ENCODE results near the gene RAPSN. TPM values are rescaled to one million over a fixed set of nuclear protein-coding genes. Genes with fewer than 3 reads are reported as not detected.
A peak's percentile ranks its signal among the peaks of the same experiment; 100 is the strongest.

Gene RAPSN
- polyA plus RNA-seq, 3 donors = 1.2 TPM; not detected in 2

- Histone ChIP-seq H3K4me3 (replicated peaks in 1 of 3; ENCODE audit: low read depth in 2 of 3, low read length in 3 of 3) (no peak overlapping the region), H3K9ac (ENCODE audit: insufficient read depth, low read length, poor library complexity, severe bottlenecking) (no peak overlapping the region), H4K20me1 (ENCODE audit: insufficient read depth, low read length) (no peaks in the 10 kb centered on the region), H3K9me3 (replicated peaks in 1 of 2; ENCODE audit: control insufficient read depth in 1 of 2, insufficient read depth in 1 of 2, low read length in 2 of 2) (no peaks in the 10 kb centered on the region), H2AFZ (ENCODE audit: insufficient read depth, low read depth, low read length, poor library complexity, severe bottlenecking) (no peak overlapping the region), H3K79me2 (ENCODE audit: insufficient read depth, low read length) (peaks cover 1% of the 10 kb centered on the region), H3K36me3 (replicated peaks in 1 of 2; ENCODE audit: control insufficient read depth in 1 of 2, insufficient read depth in 2 of 2, low read length in 2 of 2) (peaks cover 61 to 89% of the 10 kb centered on the region in 2 donors), H3K4me2 (replicated peaks; ENCODE audit: extremely low read depth, low read length, poor library complexity, severe bottlenecking) (no peak overlapping the region), H3K27me3 (ENCODE audit: control insufficient read depth in 2 of 2, insufficient read depth in 2 of 2, low read length in 2 of 2) (no peaks in the 10 kb centered on the region), H3K27ac (ENCODE audit: low read depth in 1 of 2, low read length in 2 of 2) (peak overlapping the region in 1 of 2 donors; percentile 3), H3K4me1 (ENCODE audit: control insufficient read depth in 1 of 2, insufficient read depth in 2 of 2, low read length in 2 of 2) (no peaks in the 10 kb centered on the region)
- no peak for TF ChIP-seq CTCF (IDR thresholded peaks at IDR 0.05)
- Mint-ChIP-seq H3K36me3 (peaks cover 65 to 88% of the 10 kb centered on the region in 2 donors), H3K9me3 (peaks cover 0 to 5% (median 0%) of the 10 kb centered on the region in 7 donors), H3K4me1 (peaks cover 7% of the 10 kb centered on the region), H3K27ac (peak overlapping the region in 4 of 7 donors; percentile 38 to 45 (median 42)), H3K27me3 (ENCODE audit: low read depth in 3 of 3) (peaks cover 0 to 3% (median 3%) of the 10 kb centered on the region in 3 donors), H3K4me3 (no peak overlapping the region)
- DNase-seq = no peak
- WGBS (ENCODE audit: insufficient coverage) = 96% methylated on average over 20 of the region's 23 CpGs
- intact Hi-C loops (cut with micrococcal nuclease) = no loop called here
These were observed 30.3 kb downstream of the RAPSN start for GRCh38 chr11:47418454-47419259.

GRCh38 chr11:47417712-47418111 lies 31.2 kb downstream of the RAPSN start:
- TF ChIP-seq CTCF (IDR thresholded peaks at IDR 0.05) = no peak
- H3K4me3 ChIP-seq (replicated peaks in 1 of 3; ENCODE audit: low read depth in 2 of 3, low read length in 3 of 3) = no peak overlapping the region
- H2AFZ ChIP-seq (ENCODE audit: insufficient read depth, low read depth, low read length, poor library complexity, severe bottlenecking) = no peak overlapping the region
- H3K4me1 ChIP-seq (ENCODE audit: control insufficient read depth in 1 of 2, insufficient read depth in 2 of 2, low read length in 2 of 2) = no peaks in the 10 kb centered on the region
- H3K4me2 ChIP-seq (replicated peaks; ENCODE audit: extremely low read depth, low read length, poor library complexity, severe bottlenecking) = no peak overlapping the region
- Mint-ChIP-seq H3K4me1 (peaks cover 7% of the 10 kb centered on the region), H3K27me3 (ENCODE audit: low read depth in 3 of 3) (peaks cover 0 to 3% (median 3%) of the 10 kb centered on the region in 3 donors), H3K36me3 (peaks cover 60 to 83% of the 10 kb centered on the region in 2 donors), H3K9me3 (peaks cover 0 to 5% (median 0%) of the 10 kb centered on the region in 7 donors), H3K27ac (peak overlapping the region in 4 of 7 donors; percentile 23 to 88 (median 79)), H3K4me3 (no peak overlapping the region)
- no peaks in the 10 kb centered on the region for H3K27me3 ChIP-seq (ENCODE audit: control insufficient read depth in 2 of 2, insufficient read depth in 2 of 2, low read length in 2 of 2)
- no peak overlapping the region for H3K9ac ChIP-seq (ENCODE audit: insufficient read depth, low read length, poor library complexity, severe bottlenecking)
- no peaks in the 10 kb centered on the region for H3K9me3 ChIP-seq (replicated peaks in 1 of 2; ENCODE audit: control insufficient read depth in 1 of 2, insufficient read depth in 1 of 2, low read length in 2 of 2)
- H3K79me2 ChIP-seq (ENCODE audit: insufficient read depth, low read length) = no peaks in the 10 kb centered on the region
- 92% methylated on average over 2 of the region's 6 CpGs for WGBS (ENCODE audit: insufficient coverage)
- no peak overlapping the region for H3K27ac ChIP-seq (ENCODE audit: low read depth in 1 of 2, low read length in 2 of 2)
- intact Hi-C loops (cut with micrococcal nuclease) = no loop called here
- H3K36me3 ChIP-seq (replicated peaks in 1 of 2; ENCODE audit: control insufficient read depth in 1 of 2, insufficient read depth in 2 of 2, low read length in 2 of 2) = peaks cover 56 to 82% of the 10 kb centered on the region in 2 donors
- H4K20me1 ChIP-seq (ENCODE audit: insufficient read depth, low read length) = no peaks in the 10 kb centered on the region
- no peak for DNase-seq
